Spinal cord (tissue), 10 donors: ENCODE data around the gene GOPC. TPM values are rescaled to one million over a fixed set of nuclear protein-coding genes. Genes with fewer than 3 reads are reported as not detected.

Source experiments
- DNase-seq, 6 donors: peaks; one replicate each; pipeline versions ENCODE4 v3.0.0 to v3.0.0-alpha.2; 2013 to 2015; ENCODE audit warnings: low spot score in 6 of 6, low read depth in 4 of 6
- H3K27ac ChIP-seq: one replicate; pipeline ENCODE4 v1.5.1; 2013; ENCODE audit warnings: low read depth, low read length, control low read depth
- H3K27me3 ChIP-seq: one replicate; pipeline ENCODE4 v1.6.1; 2013; ENCODE audit warnings: low read length; ENCODE audit not compliant: control insufficient read depth, insufficient read depth
- H3K36me3 ChIP-seq: one replicate; pipeline ENCODE4 v1.6.1; 2013; ENCODE audit warnings: low read length; ENCODE audit not compliant: control insufficient read depth, insufficient read depth
- H3K4me1 ChIP-seq: one replicate; pipeline ENCODE4 v1.6.1; 2013; ENCODE audit warnings: low read length; ENCODE audit not compliant: control insufficient read depth, insufficient read depth
- H3K4me3 ChIP-seq: one replicate; pipeline ENCODE4 v1.5.1; 2013; ENCODE audit warnings: low read depth, low read length, control low read depth
- H3K9me3 ChIP-seq: one replicate; pipeline ENCODE4 v1.6.1; 2013; ENCODE audit warnings: low read length; ENCODE audit not compliant: control insufficient read depth, insufficient read depth
- WGBS: methylation state at CpG from one replicate; pipeline ENCODE4 v1.1.5; 2013; ENCODE audit warnings: missing lambda C conversion rate; ENCODE audit not compliant: insufficient coverage; 5-methylcytosine and 5-hydroxymethylcytosine counted together
- polyA plus RNA-seq, 2 donors: library from polyadenylated mRNA; unstranded; fragments of 120-200 nt; gene quantifications; one replicate each; pipeline ENCODE4 v1.2.1, GENCODE V29; 2013; ENCODE audit not compliant: insufficient read length in 2 of 2
- total RNA-seq, 2 donors: library from RNA; depleted of rRNA in 1 of 2; stranded (reverse); fragments of 120-200 nt in 1 of 2; fragments of >200 nt in 1 of 2; gene quantifications; one replicate each; pipeline versions ENCODE4 v1.2.3 to v1.2.4, GENCODE V29; 2013 to 2014
- donor health status: healthy.

GOPC gene
- total and polyA plus RNA-seq, 4 donors = 32.1 to 56.6 (median 47.7) TPM

DNA sequence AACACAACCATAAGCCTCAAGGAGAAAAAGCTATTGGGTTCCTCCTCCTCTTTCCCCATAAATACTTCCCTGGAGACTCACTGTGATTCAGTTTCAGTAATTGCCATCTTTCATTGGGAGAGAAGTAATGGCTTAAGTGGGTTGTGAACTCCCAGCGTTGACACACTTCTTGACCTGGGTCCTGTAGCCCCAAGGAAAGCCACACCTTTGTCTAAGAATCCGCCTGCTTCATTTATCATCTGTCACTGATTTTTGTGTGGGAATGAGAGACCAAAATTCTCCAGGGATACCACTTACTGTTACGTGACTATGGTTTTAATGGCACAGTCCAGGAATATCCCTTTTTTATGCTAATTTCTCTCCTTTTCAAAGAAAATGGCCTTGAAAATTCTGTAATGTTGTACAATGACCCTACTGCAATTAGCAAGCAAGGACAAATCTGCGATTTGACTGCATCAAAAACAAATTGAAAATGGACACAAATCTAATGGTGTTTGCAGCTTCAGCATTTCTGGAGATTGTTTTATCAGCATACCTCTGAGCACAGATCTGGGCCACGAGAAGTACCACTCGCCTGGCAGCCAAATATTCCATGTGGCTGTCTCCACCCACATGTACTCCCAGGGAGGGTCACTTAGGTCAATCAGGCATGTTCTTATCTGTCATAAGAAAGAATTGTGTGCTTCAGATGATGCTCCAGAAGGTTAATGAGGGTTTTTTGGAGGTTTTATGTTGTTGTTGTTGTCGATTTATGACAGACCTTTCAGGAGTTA, 90.1 kb downstream of the GOPC start:
- Histone ChIP-seq H3K4me1 (no peaks in the 10 kb centered on the region), H3K9me3 (no peaks in the 10 kb centered on the region), H3K27ac (peak overlapping the region; percentile 13), H3K36me3 (no peaks in the 10 kb centered on the region), H3K27me3 (no peaks in the 10 kb centered on the region), H3K4me3 (peak overlapping the region; percentile 1)
- peak in 2 of 6 donors; percentile 17 to 58 for DNase-seq
- WGBS = 44% methylated on average over 3 of the region's 7 CpGs

Other genes starting within 250 kb of the GOPC start
- gene ROS1, start 176.6 kb downstream of the GOPC start, total RNA-seq = not detected
- gene ROS1, start 176.6 kb downstream of the GOPC start, polyA plus RNA-seq = under 1 TPM in 1 of 2 donors, not detected in 1; 0.03 TPM
- 1 to 10 TPM; 7.5 to 9.3 TPM for gene DCBLD1, start 119.8 kb downstream of the GOPC start, total RNA-seq
- gene DCBLD1, start 119.8 kb downstream of the GOPC start, polyA plus RNA-seq = 1 to 10 TPM; 8.8 to 9.4 TPM
- 10 to 100 TPM; 13.8 to 35.6 TPM for gene NUS1, start 73.0 kb upstream of the GOPC start, total RNA-seq
- 10 to 100 TPM; 33.5 to 43.8 TPM for gene NUS1, start 73.0 kb upstream of the GOPC start, polyA plus RNA-seq